Measurements from ENCODE around the gene FBRSL1. TPM values are rescaled to one million over a fixed set of nuclear protein-coding genes. Genes with fewer than 3 reads are reported as not detected.
A peak's percentile ranks its signal among the peaks of the same experiment; 100 is the strongest.

FBRSL1 gene
- total and polyA plus RNA-seq, 9 of the 15 experiments (the other 6 are each of a cell fraction or from before 2014, with no cell fraction given): 0.24 to 129 (median 7.3) TPM

DNA sequence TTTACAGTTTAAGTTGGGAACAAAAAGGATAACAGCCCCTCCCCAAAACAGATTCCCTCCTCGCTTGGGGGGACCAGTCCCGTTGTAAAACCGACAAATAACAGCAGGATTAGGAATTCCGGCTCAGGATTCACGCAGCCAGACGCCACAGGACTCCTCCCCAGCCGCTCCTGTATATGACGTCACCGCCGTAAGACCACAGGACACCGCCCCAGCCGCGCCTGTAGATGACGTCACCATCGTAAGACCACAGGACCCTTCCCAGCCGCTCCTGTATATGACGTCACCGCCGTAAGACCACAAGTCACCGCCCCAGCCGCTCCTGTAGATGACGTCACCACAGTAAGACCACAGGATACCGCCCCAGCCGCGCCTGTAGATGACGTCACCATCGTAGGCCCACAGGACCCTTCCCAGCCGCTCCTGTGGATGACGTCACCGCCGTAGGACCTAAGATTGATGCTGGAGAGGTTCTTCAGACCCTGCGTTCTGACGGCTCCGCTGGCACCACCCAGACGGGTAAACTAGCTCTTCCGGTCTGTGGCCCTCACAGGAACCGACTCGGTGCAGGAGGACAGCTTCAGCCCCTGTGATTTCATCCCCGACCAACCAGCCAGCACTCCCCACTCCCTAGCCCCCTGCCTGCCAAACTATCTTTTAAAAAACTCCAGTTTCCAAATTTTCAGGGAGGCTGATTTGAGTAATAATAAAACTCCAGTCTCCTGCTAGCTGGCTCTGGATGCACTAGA, 43.9 kb upstream of the FBRSL1 start (continued):
- TF ChIP-seq, protein P1, sequence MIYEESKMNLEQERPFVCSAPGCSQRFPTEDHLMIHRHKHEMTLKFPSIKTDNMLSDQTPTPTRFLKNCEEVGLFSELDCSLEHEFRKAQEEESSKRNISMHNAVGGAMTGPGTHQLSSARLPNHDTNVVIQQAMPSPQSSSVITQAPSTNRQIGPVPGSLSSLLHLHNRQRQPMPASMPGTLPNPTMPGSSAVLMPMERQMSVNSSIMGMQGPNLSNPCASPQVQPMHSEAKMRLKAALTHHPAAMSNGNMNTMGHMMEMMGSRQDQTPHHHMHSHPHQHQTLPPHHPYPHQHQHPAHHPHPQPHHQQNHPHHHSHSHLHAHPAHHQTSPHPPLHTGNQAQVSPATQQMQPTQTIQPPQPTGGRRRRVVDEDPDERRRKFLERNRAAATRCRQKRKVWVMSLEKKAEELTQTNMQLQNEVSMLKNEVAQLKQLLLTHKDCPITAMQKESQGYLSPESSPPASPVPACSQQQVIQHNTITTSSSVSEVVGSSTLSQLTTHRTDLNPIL (CRISPR knock-in tag; IDR thresholded peaks at IDR 0.05): peak; percentile 91; the same call in 1 of the 2 replicates
- TF ChIP-seq SMARCE1 (IDR thresholded peaks at IDR 0.05): peak; percentile 18; the same call in 1 of the 2 replicates
- TF ChIP-seq, protein P2, sequence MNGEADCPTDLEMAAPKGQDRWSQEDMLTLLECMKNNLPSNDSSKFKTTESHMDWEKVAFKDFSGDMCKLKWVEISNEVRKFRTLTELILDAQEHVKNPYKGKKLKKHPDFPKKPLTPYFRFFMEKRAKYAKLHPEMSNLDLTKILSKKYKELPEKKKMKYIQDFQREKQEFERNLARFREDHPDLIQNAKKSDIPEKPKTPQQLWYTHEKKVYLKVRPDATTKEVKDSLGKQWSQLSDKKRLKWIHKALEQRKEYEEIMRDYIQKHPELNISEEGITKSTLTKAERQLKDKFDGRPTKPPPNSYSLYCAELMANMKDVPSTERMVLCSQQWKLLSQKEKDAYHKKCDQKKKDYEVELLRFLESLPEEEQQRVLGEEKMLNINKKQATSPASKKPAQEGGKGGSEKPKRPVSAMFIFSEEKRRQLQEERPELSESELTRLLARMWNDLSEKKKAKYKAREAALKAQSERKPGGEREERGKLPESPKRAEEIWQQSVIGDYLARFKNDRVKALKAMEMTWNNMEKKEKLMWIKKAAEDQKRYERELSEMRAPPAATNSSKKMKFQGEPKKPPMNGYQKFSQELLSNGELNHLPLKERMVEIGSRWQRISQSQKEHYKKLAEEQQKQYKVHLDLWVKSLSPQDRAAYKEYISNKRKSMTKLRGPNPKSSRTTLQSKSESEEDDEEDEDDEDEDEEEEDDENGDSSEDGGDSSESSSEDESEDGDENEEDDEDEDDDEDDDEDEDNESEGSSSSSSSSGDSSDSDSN (IDR thresholded peaks at IDR 0.05; ENCODE audit: borderline replicate concordance in 1 of 2, low read depth in 2 of 2, low read length in 2 of 2): no peak
- TF ChIP-seq NR2C1 (IDR thresholded peaks at IDR 0.05): no peak
- TF ChIP-seq NR2C1 (tag; IDR thresholded peaks at IDR 0.05): peak; percentile 56
- TF ChIP-seq, protein P3, sequence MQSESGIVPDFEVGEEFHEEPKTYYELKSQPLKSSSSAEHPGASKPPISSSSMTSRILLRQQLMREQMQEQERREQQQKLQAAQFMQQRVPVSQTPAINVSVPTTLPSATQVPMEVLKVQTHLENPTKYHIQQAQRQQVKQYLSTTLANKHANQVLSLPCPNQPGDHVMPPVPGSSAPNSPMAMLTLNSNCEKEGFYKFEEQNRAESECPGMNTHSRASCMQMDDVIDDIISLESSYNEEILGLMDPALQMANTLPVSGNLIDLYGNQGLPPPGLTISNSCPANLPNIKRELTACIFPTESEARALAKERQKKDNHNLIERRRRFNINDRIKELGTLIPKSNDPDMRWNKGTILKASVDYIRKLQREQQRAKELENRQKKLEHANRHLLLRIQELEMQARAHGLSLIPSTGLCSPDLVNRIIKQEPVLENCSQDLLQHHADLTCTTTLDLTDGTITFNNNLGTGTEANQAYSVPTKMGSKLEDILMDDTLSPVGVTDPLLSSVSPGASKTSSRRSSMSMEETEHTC (IDR thresholded peaks at IDR 0.05): no peak; the same call in 1 of the 2 replicates
- TF ChIP-seq, protein P4, sequence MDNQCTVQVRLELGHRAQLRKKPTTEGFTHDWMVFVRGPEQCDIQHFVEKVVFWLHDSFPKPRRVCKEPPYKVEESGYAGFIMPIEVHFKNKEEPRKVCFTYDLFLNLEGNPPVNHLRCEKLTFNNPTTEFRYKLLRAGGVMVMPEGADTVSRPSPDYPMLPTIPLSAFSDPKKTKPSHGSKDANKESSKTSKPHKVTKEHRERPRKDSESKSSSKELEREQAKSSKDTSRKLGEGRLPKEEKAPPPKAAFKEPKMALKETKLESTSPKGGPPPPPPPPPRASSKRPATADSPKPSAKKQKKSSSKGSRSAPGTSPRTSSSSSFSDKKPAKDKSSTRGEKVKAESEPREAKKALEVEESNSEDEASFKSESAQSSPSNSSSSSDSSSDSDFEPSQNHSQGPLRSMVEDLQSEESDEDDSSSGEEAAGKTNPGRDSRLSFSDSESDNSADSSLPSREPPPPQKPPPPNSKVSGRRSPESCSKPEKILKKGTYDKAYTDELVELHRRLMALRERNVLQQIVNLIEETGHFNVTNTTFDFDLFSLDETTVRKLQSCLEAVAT (IDR thresholded peaks at IDR 0.05): peak; percentile 62 to 95
- TF ChIP-seq, protein P5, sequence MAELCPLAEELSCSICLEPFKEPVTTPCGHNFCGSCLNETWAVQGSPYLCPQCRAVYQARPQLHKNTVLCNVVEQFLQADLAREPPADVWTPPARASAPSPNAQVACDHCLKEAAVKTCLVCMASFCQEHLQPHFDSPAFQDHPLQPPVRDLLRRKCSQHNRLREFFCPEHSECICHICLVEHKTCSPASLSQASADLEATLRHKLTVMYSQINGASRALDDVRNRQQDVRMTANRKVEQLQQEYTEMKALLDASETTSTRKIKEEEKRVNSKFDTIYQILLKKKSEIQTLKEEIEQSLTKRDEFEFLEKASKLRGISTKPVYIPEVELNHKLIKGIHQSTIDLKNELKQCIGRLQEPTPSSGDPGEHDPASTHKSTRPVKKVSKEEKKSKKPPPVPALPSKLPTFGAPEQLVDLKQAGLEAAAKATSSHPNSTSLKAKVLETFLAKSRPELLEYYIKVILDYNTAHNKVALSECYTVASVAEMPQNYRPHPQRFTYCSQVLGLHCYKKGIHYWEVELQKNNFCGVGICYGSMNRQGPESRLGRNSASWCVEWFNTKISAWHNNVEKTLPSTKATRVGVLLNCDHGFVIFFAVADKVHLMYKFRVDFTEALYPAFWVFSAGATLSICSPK (IDR thresholded peaks at IDR 0.05; ENCODE audit: borderline replicate concordance): no peak
- TF ChIP-seq KDM4B (IDR thresholded peaks at IDR 0.05; ENCODE audit: borderline replicate concordance in 2 of 2, low read depth in 1 of 2): 0 out of 4 replicates have a peak, but pooled peaks of 1 of the 2 experiments have one; percentile 53
- TF ChIP-seq C11orf30 (IDR thresholded peaks at IDR 0.05; ENCODE audit: low read depth): peak; percentile 94
- TF ChIP-seq XRCC3 (IDR thresholded peaks at IDR 0.05): no peak
- TF ChIP-seq NFRKB (IDR thresholded peaks at IDR 0.05; ENCODE audit: low read depth): no peak
- TF ChIP-seq ZNF707 (CRISPR knock-in tag; conservative IDR thresholded peaks at IDR 0.05): peak; percentile 62; the same call in 1 of the 2 replicates
- TF ChIP-seq DIDO1 (tag; IDR thresholded peaks at IDR 0.05; ENCODE audit: low read depth): no peak; the same call in 1 of the 2 replicates
- TF ChIP-seq, protein P6, sequence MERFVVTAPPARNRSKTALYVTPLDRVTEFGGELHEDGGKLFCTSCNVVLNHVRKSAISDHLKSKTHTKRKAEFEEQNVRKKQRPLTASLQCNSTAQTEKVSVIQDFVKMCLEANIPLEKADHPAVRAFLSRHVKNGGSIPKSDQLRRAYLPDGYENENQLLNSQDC (CRISPR knock-in tag; IDR thresholded peaks at IDR 0.05): no peak
- TF ChIP-seq RBM34 (IDR thresholded peaks at IDR 0.05; ENCODE audit: borderline replicate concordance, insufficient read depth, low read length): no peak
- TF ChIP-seq ZNF57 (CRISPR knock-in tag; IDR thresholded peaks at IDR 0.05): no peak
- TF ChIP-seq CEBPB (tag; IDR thresholded peaks at IDR 0.05): peak; percentile 49; the same call in 1 of the 2 replicates
- peak; percentile 97 for TF ChIP-seq ZNF584 (CRISPR knock-in tag; IDR thresholded peaks at IDR 0.05; ENCODE audit: low read depth)
